K562 (cell line): Measurements from ENCODE around the gene ZNF485. TPM values are rescaled to one million over a fixed set of nuclear protein-coding genes. Genes with fewer than 3 reads are reported as not detected.
A peak's percentile ranks its signal among the peaks of the same experiment; 100 is the strongest.

Experiments
- ARID1B ChIP-seq: fragments of 450-650 bp; IDR thresholded peaks from 2 replicates; pipeline ENCODE4 v1.6.1; 2016; ENCODE audit warnings: antibody characterized with exemption, mild to moderate bottlenecking, inconsistent platforms
- CBFA2T3 ChIP-seq: fragments of 450-650 bp; IDR thresholded peaks from 2 replicates; pipeline ENCODE4 v1.6.1; 2017
- CBX5 ChIP-seq: IDR thresholded peaks from 2 replicates; pipeline ENCODE4 v1.6.1; 2014; ENCODE audit warnings: low read depth, borderline replicate concordance
- CHD4 ChIP-seq: fragments of 200-600 bp; sonication (generic); IDR thresholded peaks from 3 replicates; pipeline ENCODE4 v1.6.1; 2012; ENCODE audit warnings: low read depth, mild to moderate bottlenecking, mixed read lengths, low read length, inconsistent platforms; ENCODE audit not compliant: insufficient read depth, insufficient replicate concordance, poor library complexity, severe bottlenecking
- COPS2 ChIP-seq: fragments of 450-650 bp; conservative IDR thresholded peaks from 2 replicates; pipeline ENCODE4 v1.6.1; 2016; ENCODE audit warnings: mild to moderate bottlenecking, moderate library complexity
- EHMT2 ChIP-seq: fragments of 450-650 bp; IDR thresholded peaks from 2 replicates; pipeline ENCODE4 v1.6.1; 2018; ENCODE audit warnings: antibody characterized with exemption
- ETV5 ChIP-seq: sonication (generic); formaldehyde crosslinking; IDR thresholded peaks from 2 replicates; pipeline ENCODE4 v1.4.0; 2020; ENCODE audit warnings: low read depth, mild to moderate bottlenecking, missing genetic modification reagents
- MNT ChIP-seq, 2 experiments: fragments of 450-650 bp; conservative IDR thresholded peaks; 2 replicates each; pipeline ENCODE4 v1.6.1; 2017; ENCODE audit warnings: mild to moderate bottlenecking in 2 of 2, moderate library complexity in 2 of 2
- MTA2 ChIP-seq: fragments of 450-650 bp; IDR thresholded peaks from 2 replicates; pipeline ENCODE4 v1.6.1; 2016; ENCODE audit warnings: low read depth
- NCOR1 ChIP-seq: fragments of 450-650 bp; IDR thresholded peaks from 2 replicates; pipeline ENCODE4 v1.6.1; 2016; ENCODE audit warnings: mild to moderate bottlenecking, moderate library complexity
- SOX6 ChIP-seq: fragments of 450-650 bp; IDR thresholded peaks from 2 replicates; pipeline ENCODE4 v1.6.1; 2014; ENCODE audit warnings: mild to moderate bottlenecking
- STAT5A ChIP-seq: IDR thresholded peaks from 2 replicates; pipeline ENCODE4 v1.6.1; 2012; ENCODE audit warnings: low read length, inconsistent platforms, borderline replicate concordance
- TAL1 ChIP-seq: fragments of 450-650 bp; IDR thresholded peaks from 2 replicates; pipeline ENCODE4 v1.6.1; 2016; ENCODE audit warnings: mild to moderate bottlenecking
- XRCC4 ChIP-seq: IDR thresholded peaks from one replicate; pipeline ENCODE4 v1.6.1; 2011; ENCODE audit not compliant: insufficient read depth, insufficient read length; ENCODE audit errors: extremely low read depth
- ZBTB40 ChIP-seq, 2 experiments: fragments of 450-650 bp in 1 of 2; sonication (generic) in 1 of 2; formaldehyde crosslinking in 1 of 2; IDR thresholded peaks; 2 replicates each; pipeline versions ENCODE4 v1.7.1 to v1.9.0; 2016 to 2022; ENCODE audit warnings: inconsistent platforms in 1 of 2, mild to moderate bottlenecking in 1 of 2, missing genetic modification reagents in 1 of 2
- ZBTB8A ChIP-seq: fragments of 450-650 bp; IDR thresholded peaks from 2 replicates; pipeline ENCODE4 v1.6.1; 2018; ENCODE audit warnings: mild to moderate bottlenecking, moderate library complexity; ENCODE audit not compliant: partially characterized antibody
- polyA plus RNA-seq, 8 experiments: library from polyadenylated mRNA; depleted of rRNA in 4 of 8; stranded (reverse) in 5 of 8; unstranded in 3 of 8; fragments of >200 nt; fragmentation: Nextera tagmentation in 2 of 8; fragmentation: Illumina TruSeq in 1 of 8; extraction: Ambion mirVana in 2 of 8; extraction: Trizol in 1 of 8; gene quantifications; 2 replicates each; pipeline versions ENCODE4 v1.2.1 to v1.2.3, GENCODE V29; 2011 to 2014; ENCODE audit warnings: inconsistent platforms in 1 of 8, missing spikeins in 1 of 8
- total RNA-seq, 7 experiments: library from RNA; depleted of rRNA in 6 of 7; stranded (reverse); fragments of >200 nt in 6 of 7; fragmentation: Illumina TruSeq in 2 of 7; extraction: Trizol in 2 of 7; gene quantifications; 2 replicates each; pipeline versions ENCODE4 v1.2.1 to v1.2.3, GENCODE V29; 2011 to 2021; ENCODE audit warnings: low replicate concordance in 1 of 7

ZNF485 gene
- total and polyA plus RNA-seq, 9 of the 15 experiments (the other 6 are each of a cell fraction or from before 2014, with no cell fraction given) = 8.0 to 18.7 (median 11.9) TPM

- TF ChIP-seq ZBTB40 (IDR thresholded peaks at IDR 0.05) (peak; percentile 65), ZBTB40 (CRISPR knock-in tag; IDR thresholded peaks at IDR 0.05) (no peak), CBX5 (peak; percentile 76; the same call in 1 of the 2 replicates), STAT5A (peak; percentile 26; the same call in 1 of the 2 replicates), CHD4 (no peak), NCOR1 (peak; percentile 69), SOX6 (peak; percentile 57; the same call in 1 of the 2 replicates), CBFA2T3 (peak; percentile 88), ZBTB8A (no peak), COPS2 (no peak), MNT (conservative IDR thresholded peaks at IDR 0.05) (peak; percentile 20 to 45; a peak in 2 of 4 replicates), EHMT2 (peak; percentile 90), TAL1 (peak; percentile 84), ARID1B (peak; percentile 92), MTA2 (peak; percentile 76), XRCC4 (no peak), ETV5 (peak; percentile 73)
These were observed 6.9 kb upstream of the ZNF485 start (continued) for GRCh38 chr10:43599333-43599732.
